ENCODE measurements around the gene PLCD3. TPM values are rescaled to one million over a fixed set of nuclear protein-coding genes. Genes with fewer than 3 reads are reported as not detected.
A peak's percentile ranks its signal among the peaks of the same experiment; 100 is the strongest.

The PLCD3 gene
- total RNA-seq, 1 experiment from 2014 or later = 88.5 TPM

DNA sequence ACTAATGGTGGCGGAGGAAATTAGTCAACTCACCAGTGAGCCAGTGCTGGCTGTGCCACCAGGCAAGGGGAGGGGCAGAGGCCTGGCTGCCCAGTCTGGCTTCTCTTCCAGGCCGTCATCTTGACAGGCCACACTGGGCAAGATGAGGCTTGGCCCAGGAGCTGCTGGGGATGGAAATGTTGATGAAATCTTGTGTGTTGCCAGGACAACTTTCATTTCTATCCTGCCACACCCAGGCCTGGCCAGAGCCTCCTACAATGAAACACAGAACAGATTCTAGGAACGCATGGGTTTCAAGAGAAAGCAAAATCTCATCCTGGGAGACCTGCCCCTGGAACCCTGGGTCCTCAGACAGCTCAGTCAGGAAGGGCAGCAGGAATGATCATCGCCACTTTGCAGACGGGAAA, 38.6 kb upstream of the PLCD3 start:
- TF ChIP-seq, protein P1, sequence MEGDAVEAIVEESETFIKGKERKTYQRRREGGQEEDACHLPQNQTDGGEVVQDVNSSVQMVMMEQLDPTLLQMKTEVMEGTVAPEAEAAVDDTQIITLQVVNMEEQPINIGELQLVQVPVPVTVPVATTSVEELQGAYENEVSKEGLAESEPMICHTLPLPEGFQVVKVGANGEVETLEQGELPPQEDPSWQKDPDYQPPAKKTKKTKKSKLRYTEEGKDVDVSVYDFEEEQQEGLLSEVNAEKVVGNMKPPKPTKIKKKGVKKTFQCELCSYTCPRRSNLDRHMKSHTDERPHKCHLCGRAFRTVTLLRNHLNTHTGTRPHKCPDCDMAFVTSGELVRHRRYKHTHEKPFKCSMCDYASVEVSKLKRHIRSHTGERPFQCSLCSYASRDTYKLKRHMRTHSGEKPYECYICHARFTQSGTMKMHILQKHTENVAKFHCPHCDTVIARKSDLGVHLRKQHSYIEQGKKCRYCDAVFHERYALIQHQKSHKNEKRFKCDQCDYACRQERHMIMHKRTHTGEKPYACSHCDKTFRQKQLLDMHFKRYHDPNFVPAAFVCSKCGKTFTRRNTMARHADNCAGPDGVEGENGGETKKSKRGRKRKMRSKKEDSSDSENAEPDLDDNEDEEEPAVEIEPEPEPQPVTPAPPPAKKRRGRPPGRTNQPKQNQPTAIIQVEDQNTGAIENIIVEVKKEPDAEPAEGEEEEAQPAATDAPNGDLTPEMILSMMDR (IDR thresholded peaks at IDR 0.05; ENCODE audit: insufficient read depth in 1 of 2, low read depth in 1 of 2, low read length in 1 of 2, severe bottlenecking in 1 of 2, unreplicated experiment in 1 of 2) = no peak
- Mint-ChIP-seq H3K27ac (ENCODE audit: unreplicated experiment) (peak overlapping the region; percentile 94), H3K9me3 (ENCODE audit: unreplicated experiment) (no peaks in the 10 kb centered on the region), H3K36me3 (ENCODE audit: insufficient read depth, unreplicated experiment) (peaks cover 27% of the 10 kb centered on the region), H3K27me3 (ENCODE audit: insufficient read depth, unreplicated experiment) (no peaks in the 10 kb centered on the region), H3K4me1 (ENCODE audit: low read depth, unreplicated experiment) (peaks cover 41% of the 10 kb centered on the region), H3K4me3 (ENCODE audit: unreplicated experiment) (peak overlapping the region; percentile 64)
- ChIA-PET CTCF (interaction anchor here (0.6 to 4.5 kb wide), 10 partner anchors 9 to 254 kb away, joined by 3 to 47 read pairs (median 18); partner anchors contain the start of genes ACBD4, HEXIM1 and HEXIM2), POLR2A (interaction anchor here (0.6 to 8.1 kb wide), 6 partner anchors 10 to 262 kb away, joined by 3 to 183 read pairs (median 8); partner anchors contain the start of genes ACBD4, HEXIM1 and HEXIM2)
- intact Hi-C loops (cut with micrococcal nuclease; ENCODE audit: unreplicated experiment) = loop anchor here (1.0 kb wide), 3 partner anchors 10 to 26 kb away; partner anchors contain the start of genes HEXIM1 and HEXIM2
- Histone ChIP-seq H3K27me3 (replicated peaks; ENCODE audit: control insufficient read depth, insufficient read depth, low read length) (no peaks in the 10 kb centered on the region), H3K4me1 (peaks cover 59% of the 10 kb centered on the region), H3K36me3 (ENCODE audit: control insufficient read depth, insufficient read depth, low read length) (no peaks in the 10 kb centered on the region), H3K9me3 (no peaks in the 10 kb centered on the region), H3K4me3 (ENCODE audit: low read depth, low read length) (no peak overlapping the region)
- BruUV-seq (replicated peaks) = TSS peak; percentile 73
- peak in 1 of 2 experiments; percentile 79 for DNase-seq

- H3K4me3 Mint-ChIP-seq (ENCODE audit: unreplicated experiment) = peak overlapping the region; percentile 64
- intact Hi-C loops (cut with micrococcal nuclease; ENCODE audit: unreplicated experiment) = no loop called here
- no peaks in the 10 kb centered on the region for H3K36me3 ChIP-seq (ENCODE audit: control insufficient read depth, insufficient read depth, low read length)
- no TSS peak for BruUV-seq (replicated peaks)
- H3K27me3 ChIP-seq (replicated peaks; ENCODE audit: control insufficient read depth, insufficient read depth, low read length) = no peaks in the 10 kb centered on the region
- H3K4me1 Mint-ChIP-seq (ENCODE audit: low read depth, unreplicated experiment) = peaks cover 36% of the 10 kb centered on the region
- DNase-seq = no peak
- H3K9me3 Mint-ChIP-seq (ENCODE audit: unreplicated experiment) = no peaks in the 10 kb centered on the region
- H3K36me3 Mint-ChIP-seq (ENCODE audit: insufficient read depth, unreplicated experiment) = peaks cover 23% of the 10 kb centered on the region
- TF ChIP-seq, protein P1 (IDR thresholded peaks at IDR 0.05; ENCODE audit: insufficient read depth in 1 of 2, low read depth in 1 of 2, low read length in 1 of 2, severe bottlenecking in 1 of 2, unreplicated experiment in 1 of 2) = no peak
- H3K9me3 ChIP-seq = no peaks in the 10 kb centered on the region
- ChIA-PET CTCF (interaction anchor here (1.2 to 4.5 kb wide), 7 partner anchors 9 to 35 kb away, joined by 11 to 47 read pairs (median 24); partner anchors contain the start of genes ACBD4, HEXIM1 and HEXIM2), POLR2A (interaction anchor here (0.5 to 8.1 kb wide), 4 partner anchors 10 to 261 kb away, joined by 3 to 183 read pairs (median 65); partner anchors contain the start of genes HEXIM1 and HEXIM2)
- H3K4me3 ChIP-seq (ENCODE audit: low read depth, low read length) = no peak overlapping the region
- H3K27me3 Mint-ChIP-seq (ENCODE audit: insufficient read depth, unreplicated experiment) = no peaks in the 10 kb centered on the region
- H3K27ac Mint-ChIP-seq (ENCODE audit: unreplicated experiment) = peak overlapping the region; percentile 94
- H3K4me1 ChIP-seq = peaks cover 53% of the 10 kb centered on the region
Measured at GRCh38 chr17:45170280-45170930, 38.1 kb upstream of the PLCD3 start.

GRCh38 chr17:45168991-45169752, 36.9 kb upstream of the PLCD3 start:
- H3K27me3 Mint-ChIP-seq (ENCODE audit: insufficient read depth, unreplicated experiment) = no peaks in the 10 kb centered on the region
- no peaks in the 10 kb centered on the region for H3K9me3 ChIP-seq
- H3K9me3 Mint-ChIP-seq (ENCODE audit: unreplicated experiment) = no peaks in the 10 kb centered on the region
- no peaks in the 10 kb centered on the region for H3K27me3 ChIP-seq (replicated peaks; ENCODE audit: control insufficient read depth, insufficient read depth, low read length)
- H3K4me3 Mint-ChIP-seq (ENCODE audit: unreplicated experiment) = no peak overlapping the region
- no peaks in the 10 kb centered on the region for H3K36me3 ChIP-seq (ENCODE audit: control insufficient read depth, insufficient read depth, low read length)
- H3K36me3 Mint-ChIP-seq (ENCODE audit: insufficient read depth, unreplicated experiment) = peaks cover 27% of the 10 kb centered on the region
- TF ChIP-seq, protein P1 (IDR thresholded peaks at IDR 0.05; ENCODE audit: insufficient read depth in 1 of 2, low read depth in 1 of 2, low read length in 1 of 2, severe bottlenecking in 1 of 2, unreplicated experiment in 1 of 2) = no peak
- intact Hi-C loops (cut with micrococcal nuclease; ENCODE audit: unreplicated experiment) = no loop called here
- ChIA-PET CTCF (interaction anchor here (4.5 kb wide), 1 partner anchor 34 kb away, joined by 40 read pairs; the partner anchor contains the start of gene ACBD4), POLR2A (interaction anchor here (8.1 kb wide), 1 partner anchor 8 kb away, joined by 183 read pairs; the partner anchor contains the start of gene HEXIM2)
- DNase-seq = no peak
- peaks cover 45% of the 10 kb centered on the region for H3K4me1 Mint-ChIP-seq (ENCODE audit: low read depth, unreplicated experiment)
- BruUV-seq (replicated peaks) = no TSS peak
- H3K27ac Mint-ChIP-seq (ENCODE audit: unreplicated experiment) = peak overlapping the region; percentile 94
- peaks cover 48% of the 10 kb centered on the region for H3K4me1 ChIP-seq
- no peak overlapping the region for H3K4me3 ChIP-seq (ENCODE audit: low read depth, low read length)
